ENCODE data around the gene HBS1L.

DNA sequence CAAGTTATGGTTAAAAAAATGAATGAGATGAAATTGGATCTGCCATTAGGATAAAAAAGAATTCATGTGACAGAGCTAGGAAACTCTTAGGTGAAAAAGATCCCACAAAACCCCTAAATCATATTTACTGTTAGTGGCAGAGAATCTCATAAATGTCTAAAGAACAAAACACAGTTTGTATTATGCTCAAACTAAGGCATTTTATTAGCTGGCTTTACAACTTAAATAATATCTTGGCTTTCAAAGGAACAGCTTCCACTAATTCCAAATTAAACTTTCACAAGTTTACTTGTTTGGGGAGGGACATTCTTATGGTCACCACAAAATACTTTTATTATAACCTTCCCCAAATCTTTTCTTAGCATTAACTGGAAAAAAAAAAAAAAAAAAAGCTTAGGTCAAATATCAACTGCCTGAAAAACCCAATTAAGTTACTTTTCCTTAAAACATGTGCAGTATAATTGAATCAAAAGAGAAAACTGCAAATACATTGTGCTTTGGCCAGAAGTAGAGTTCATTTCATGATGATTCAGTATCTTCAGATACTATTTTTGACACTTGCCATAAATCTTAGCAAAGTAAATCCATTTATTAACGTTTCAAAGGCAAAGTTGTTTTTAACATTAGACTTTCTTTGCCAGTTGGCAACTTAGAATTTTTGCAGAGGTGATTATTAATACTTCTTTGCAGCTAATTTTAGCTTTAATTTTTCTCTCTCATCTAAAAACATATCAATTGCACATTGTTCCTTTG lies 90.0 kb downstream of the HBS1L start:
- TF ChIP-seq CTCF (IDR thresholded peaks at IDR 0.05; ENCODE audit: poor library complexity) (no peak), EZH2phosphoT487 (IDR thresholded peaks at IDR 0.05; ENCODE audit: low read depth, severe bottlenecking, unreplicated experiment) (no peak), EZH2 (IDR thresholded peaks at IDR 0.05; ENCODE audit: borderline replicate concordance) (no peak)

Measured in hepatocyte (in vitro differentiated cells).